Gastroesophageal sphincter (tissue), 4 donors: ENCODE results near the gene SHC2. TPM values are rescaled to one million over a fixed set of nuclear protein-coding genes. Genes with fewer than 3 reads are reported as not detected.

Experiments
- ATAC-seq: fragments of 150-250 bp; one replicate; pipeline ENCODE4 v1.9.1; 2016; ENCODE audit warnings: mild to moderate bottlenecking, moderate library complexity
- H3K27ac ChIP-seq, 4 donors: fragments of 200-600 bp; sonication (generic) in 3 of 4; 1 replicate in 3 of 4; 2 replicates in 1 of 4; pipeline ENCODE4 v1.5.1; 2016 to 2019
- H3K27me3 ChIP-seq: fragments of 200-600 bp; sonication (generic); one replicate; pipeline ENCODE4 v1.5.1; 2019
- H3K36me3 ChIP-seq, 2 donors: fragments of 200-600 bp; sonication (generic); one replicate each; pipeline ENCODE4 v1.5.1; 2019; ENCODE audit warnings: control low read depth in 1 of 2
- H3K4me1 ChIP-seq, 3 donors: fragments of 200-600 bp; sonication (generic); 1 replicate in 2 of 3; 2 replicates in 1 of 3; pipeline ENCODE4 v1.5.1; 2016 to 2019; ENCODE audit warnings: control low read depth in 2 of 3
- H3K4me3 ChIP-seq, 2 donors: fragments of 200-600 bp; sonication (generic); one replicate each; pipeline ENCODE4 v1.5.1; 2019; ENCODE audit warnings: mild to moderate bottlenecking in 1 of 2, moderate library complexity in 1 of 2
- H3K9me3 ChIP-seq, 3 donors: fragments of 200-600 bp; sonication (generic); one replicate each; pipeline ENCODE4 v1.5.1; 2017 to 2019; ENCODE audit warnings: control low read depth in 2 of 3
- CTCF ChIP-seq, 4 experiments: fragments of 200-600 bp in 2 of 4; fragments of 450-650 bp in 2 of 4; sonication (generic) in 1 of 4; IDR thresholded peaks; one replicate each; pipeline ENCODE4 v1.5.1; 2017 to 2019; ENCODE audit warnings: antibody characterized with exemption in 4 of 4, mild to moderate bottlenecking in 2 of 4, moderate library complexity in 2 of 4
- EP300 ChIP-seq: sonication (generic); formaldehyde crosslinking; IDR thresholded peaks from one replicate; pipeline ENCODE4 v1.6.1; 2017; ENCODE audit warnings: antibody characterized with exemption, mild to moderate bottlenecking
- POLR2A ChIP-seq, 2 donors: fragments of 450-650 bp; IDR thresholded peaks; one replicate each; pipeline ENCODE4 v1.6.1; 2017; ENCODE audit warnings: antibody characterized with exemption in 2 of 2, mild to moderate bottlenecking in 2 of 2, moderate library complexity in 1 of 2
- POLR2AphosphoS5 ChIP-seq: sonication (generic); formaldehyde crosslinking; IDR thresholded peaks from one replicate; pipeline ENCODE4 v1.6.1; 2017; ENCODE audit warnings: antibody characterized with exemption
- WGBS, 2 donors: methylation state at CpG; one replicate each; pipeline ENCODE4 v1.1.5; 2018; ENCODE audit warnings: low coverage in 1 of 2; 5-methylcytosine and 5-hydroxymethylcytosine counted together
- total RNA-seq, 4 donors: library from RNA; depleted of rRNA; stranded (reverse); fragments of >200 nt; gene quantifications; one replicate each; pipeline ENCODE4 v1.1.0, GENCODE V29; 2016

SHC2 gene
- total RNA-seq: 10 to 100 TPM; 14.7 to 24.6 (median 20.4) TPM

- WGBS, 2 donors: 0% methylated on average over 8 of the region's 85 CpGs; no CpG with 5 or more reads in 1 of the 2 donors
- peak; percentile 67 for ATAC-seq
- peak within 1 kb of the TSS; percentile 44 to 88 (median 81) for H3K27ac ChIP-seq
- no peaks in the 10 kb centered on the region for H3K9me3 ChIP-seq
- no peaks in the 10 kb centered on the region for H3K36me3 ChIP-seq
- TF ChIP-seq EP300 (no peak), POLR2A (IDR thresholded peaks at IDR 0.05) (peak in 1 of 2 donors; percentile 52)
- H3K4me1 ChIP-seq: peaks cover 0 to 31% (median 16%) of the 10 kb centered on the region in 3 donors
- H3K4me3 ChIP-seq: peak within 1 kb of the TSS; percentile 79 to 95
- H3K27me3 ChIP-seq: peaks cover 15% of the 10 kb centered on the region
Observed at GRCh38 chr19:460877-461720, at the start of gene SHC2. SHC2 (minus strand) TSS chr19:461033; CDS start chr19:460996, 37 bp downstream.

GRCh38 chr19:508204-509150, 47.6 kb upstream of the SHC2 start:
- peak overlapping the region; percentile 72 to 77 for H3K4me3 ChIP-seq
- no peak for TF ChIP-seq EP300
- no peak for TF ChIP-seq POLR2AphosphoS5
- no peak for TF ChIP-seq POLR2A (IDR thresholded peaks at IDR 0.05)
- no peak for TF ChIP-seq CTCF (IDR thresholded peaks at IDR 0.05)
- no peak for ATAC-seq
- H3K9me3 ChIP-seq: no peaks in the 10 kb centered on the region
- peak overlapping the region in 2 of 4 donors; percentile 91 to 93 for H3K27ac ChIP-seq
- peaks cover 0 to 9% of the 10 kb centered on the region in 2 donors for H3K36me3 ChIP-seq
- WGBS, 2 donors: 69 to 74% methylated on average over 13 to 16 of the region's 32 CpGs
- peaks cover 0 to 53% (median 20%) of the 10 kb centered on the region in 3 donors for H3K4me1 ChIP-seq
- H3K27me3 ChIP-seq: no peaks in the 10 kb centered on the region

- H3K36me3 ChIP-seq: peaks cover 0 to 9% of the 10 kb centered on the region in 2 donors
- peak within 1 kb of the TSS; percentile 70 to 93 (median 92) for H3K27ac ChIP-seq
- peak within 1 kb of the TSS; percentile 72 to 77 for H3K4me3 ChIP-seq
- no peaks in the 10 kb centered on the region for H3K27me3 ChIP-seq
- WGBS, 2 donors: 0% methylated on average over 4 of the region's 81 CpGs; no CpG with 5 or more reads in 1 of the 2 donors
- peaks cover 0 to 48% (median 20%) of the 10 kb centered on the region in 3 donors for H3K4me1 ChIP-seq
- peak; percentile 91 for ATAC-seq
- TF ChIP-seq CTCF (IDR thresholded peaks at IDR 0.05) (peak in 2 of 4 experiments; percentile 23 to 46), POLR2AphosphoS5 (peak; percentile 80), POLR2A (IDR thresholded peaks at IDR 0.05) (peak in 1 of 2 donors; percentile 52), EP300 (no peak)
- no peaks in the 10 kb centered on the region for H3K9me3 ChIP-seq
Observed at GRCh38 chr19:507286-508203, 46.7 kb upstream of the SHC2 start, which contains the start of gene TPGS1. TPGS1 (plus strand) TSS chr19:507497; CDS start chr19:507507, 10 bp downstream.

GRCh38 chr19:506404-507285, 45.8 kb upstream of the SHC2 start:
- 0 to 10% methylated on average over 6 to 20 of the region's 48 CpGs for WGBS, 2 donors

More at GRCh38 chr19:506404-507285, 45.8 kb upstream of the SHC2 start:
- peak overlapping the region; percentile 72 to 77 for H3K4me3 ChIP-seq
- H3K36me3 ChIP-seq: peaks cover 0 to 9% of the 10 kb centered on the region in 2 donors
- no peaks in the 10 kb centered on the region for H3K9me3 ChIP-seq
- peaks cover 0 to 41% (median 20%) of the 10 kb centered on the region in 3 donors for H3K4me1 ChIP-seq
- TF ChIP-seq CTCF (IDR thresholded peaks at IDR 0.05) (peak in 3 of 4 experiments; percentile 98 to 99 (median 98)), POLR2A (IDR thresholded peaks at IDR 0.05) (peak; percentile 37 to 43), EP300 (no peak), POLR2AphosphoS5 (peak; percentile 14)
- no peaks in the 10 kb centered on the region for H3K27me3 ChIP-seq
- ATAC-seq: peak; percentile 94
- H3K27ac ChIP-seq: peak overlapping the region; percentile 70 to 93 (median 92)
